Islet precursor cell (in vitro differentiated cells): Measurements from ENCODE around the gene EXD3.
A peak's percentile ranks its signal among the peaks of the same experiment; 100 is the strongest.

ENCODE experiments used
- DNase-seq: peaks from one replicate; pipeline ENCODE4 v3.0.0-alpha.2; 2018

The EXD3 gene

DNA sequence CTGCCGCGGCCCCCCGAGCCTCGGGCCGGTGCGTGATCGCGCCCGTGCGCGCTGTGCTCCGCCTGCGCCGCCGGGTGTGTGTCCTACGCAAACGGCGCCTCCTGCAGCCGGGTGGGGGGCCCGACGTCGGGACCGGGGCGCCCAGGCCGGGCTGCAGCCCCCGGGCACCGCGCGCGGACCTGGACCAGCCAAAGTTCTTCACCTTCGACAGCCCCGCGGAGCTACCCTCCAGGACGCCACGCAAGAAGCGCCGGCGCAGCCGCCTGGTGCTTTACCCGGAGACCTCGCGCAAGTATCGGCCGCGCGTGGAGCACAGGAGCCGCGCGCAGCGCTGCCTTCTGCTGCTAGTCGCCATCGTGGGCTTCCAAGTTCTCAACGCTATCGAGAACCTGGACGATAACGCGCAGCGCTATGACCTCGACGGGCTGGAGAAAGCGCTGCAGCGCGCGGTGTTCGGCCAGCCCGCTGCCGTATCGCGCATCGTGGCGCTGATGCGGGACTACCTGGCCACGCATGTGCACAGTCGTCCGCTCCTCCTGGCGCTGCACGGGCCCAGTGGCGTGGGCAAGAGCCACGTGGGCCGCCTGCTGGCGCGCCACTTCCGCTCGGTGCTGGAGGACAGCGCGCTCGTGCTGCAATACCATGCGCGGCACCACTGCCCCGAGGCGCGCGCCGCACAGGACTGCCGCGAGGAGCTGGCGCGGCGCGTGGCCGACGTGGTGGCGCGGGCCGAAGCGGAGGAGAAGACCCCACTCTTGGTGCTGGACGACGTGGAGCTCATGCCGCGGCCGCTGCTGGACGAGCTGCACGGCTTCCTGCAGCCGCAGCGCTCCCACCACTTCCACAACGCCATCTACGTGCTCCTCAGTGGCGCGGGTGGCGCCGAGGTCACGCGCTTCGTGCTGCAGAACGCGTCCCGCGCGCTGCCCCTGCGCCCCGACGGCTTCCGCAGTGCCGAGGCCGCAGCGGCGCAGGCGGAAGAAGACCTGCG is 143.9 kb downstream of the EXD3 start:
- peak; percentile 49 for DNase-seq

DNA sequence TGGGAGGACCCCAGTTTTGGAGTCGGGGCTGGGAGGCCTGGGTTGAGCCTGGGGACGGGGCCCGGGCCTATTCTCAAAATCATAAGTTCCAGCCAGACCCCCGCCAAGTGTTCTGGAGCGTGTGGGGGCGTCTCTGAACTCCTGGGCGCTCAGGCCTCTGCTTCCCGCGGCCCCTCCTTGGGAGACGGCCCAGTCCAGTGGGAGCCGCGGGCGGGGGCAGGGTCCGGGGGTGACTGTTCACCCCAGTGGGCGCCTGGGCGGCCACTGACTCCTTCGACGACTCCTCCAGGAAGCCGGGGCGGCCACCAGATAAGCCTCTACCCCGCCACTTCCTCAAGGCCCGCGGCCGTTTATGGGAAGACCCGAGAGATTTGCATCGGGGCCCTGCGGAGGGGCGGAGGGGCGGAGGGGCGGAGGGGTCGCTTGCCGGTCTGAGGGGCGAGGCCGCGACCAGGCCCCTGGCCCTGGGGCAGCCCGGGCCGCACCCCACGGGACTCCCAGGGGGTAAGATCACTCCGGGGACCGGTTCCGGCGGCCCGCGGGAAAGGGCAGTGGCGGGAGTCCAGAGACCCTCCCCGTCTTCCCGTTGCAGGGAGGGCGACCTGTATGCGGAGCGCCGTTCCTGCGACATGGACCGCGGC is 144.8 kb downstream of the EXD3 start:
- DNase-seq, result peak; percentile 67

DNA sequence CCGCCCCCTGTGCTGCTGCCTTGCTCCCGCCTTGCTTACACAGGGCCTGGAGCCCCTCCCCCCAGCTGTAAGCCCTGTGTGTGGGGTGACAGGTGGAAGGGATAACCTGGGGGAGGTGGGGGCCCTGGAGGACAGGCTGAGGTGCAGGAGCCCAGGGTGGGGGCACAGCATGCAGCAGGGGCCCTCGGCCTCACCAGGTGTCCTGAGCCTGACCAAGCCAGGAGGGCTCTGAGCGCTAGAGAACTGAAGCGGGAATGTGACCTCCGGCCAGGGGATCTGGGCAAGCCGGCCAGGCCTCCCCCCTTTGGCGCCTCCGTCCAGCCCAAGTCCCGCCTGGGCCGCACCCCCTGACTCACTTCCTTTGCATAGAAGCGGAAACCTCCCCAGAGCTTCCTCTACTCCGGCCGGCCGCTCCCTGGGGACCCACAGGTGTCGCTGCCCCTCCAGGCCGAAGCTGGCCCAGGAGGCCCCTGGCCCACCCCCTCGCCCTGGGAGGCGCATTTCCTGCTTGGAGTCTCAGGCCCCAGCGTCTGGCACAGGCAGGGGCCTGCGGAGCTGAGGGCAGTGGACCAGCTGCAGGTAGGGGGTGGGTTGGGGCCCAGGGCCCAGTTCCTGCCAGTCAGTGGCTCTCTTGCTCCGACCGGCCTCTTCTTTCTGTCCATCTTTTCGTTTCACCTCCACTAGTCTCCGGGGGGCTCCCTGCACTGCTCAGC is 145.5 kb downstream of the EXD3 start, which contains the start of gene TOR4A:
Gene TOR4A (plus strand): TSS at position 398 of the 713 bp plus-strand sequence. CDS start 964 bp downstream, outside the sequence.
- DNase-seq, result peak; percentile 95

DNA sequence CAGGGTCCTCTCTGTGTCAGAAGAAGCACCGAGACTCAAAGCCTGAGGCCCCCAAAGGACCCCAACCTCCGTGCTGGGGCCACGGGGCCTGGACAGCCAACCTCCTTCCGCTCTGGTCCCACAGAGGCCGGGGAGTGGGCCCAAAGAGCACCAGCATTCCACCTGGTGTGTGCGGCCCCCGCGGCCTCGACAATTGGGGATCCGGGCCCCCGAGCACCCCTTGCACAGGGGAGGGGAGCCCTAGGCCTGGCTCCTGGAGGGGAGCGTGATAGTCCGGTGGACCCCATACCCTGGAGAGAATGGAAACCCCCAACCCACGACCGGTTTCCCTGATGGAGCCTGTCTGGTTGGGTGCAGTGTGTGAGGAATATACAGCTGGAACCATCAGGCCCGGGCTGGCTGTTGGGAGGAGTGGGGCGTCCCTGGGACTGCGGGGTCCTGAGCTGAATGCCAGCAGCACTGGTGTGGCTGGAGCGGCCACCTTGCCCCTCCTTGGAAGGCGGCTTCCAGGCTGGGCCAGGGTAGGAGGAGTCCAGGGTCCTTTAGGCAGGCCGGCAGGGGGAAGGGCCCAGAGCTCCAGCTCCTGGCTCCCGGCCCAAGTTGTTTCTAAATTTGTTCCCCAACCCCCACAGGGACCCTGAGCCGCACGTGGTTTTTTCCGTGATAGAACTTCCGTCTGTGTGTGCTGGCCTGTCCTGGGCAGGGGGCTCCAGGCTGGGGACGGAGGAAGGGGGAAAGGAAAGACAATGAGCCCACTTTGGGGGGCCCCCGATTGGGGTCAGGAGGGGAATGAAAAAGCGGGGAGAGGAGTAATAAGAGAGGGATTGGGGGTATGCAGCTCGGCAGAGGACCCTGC is 146.3 kb downstream of the EXD3 start:
- DNase-seq, result peak; percentile 62

DNA sequence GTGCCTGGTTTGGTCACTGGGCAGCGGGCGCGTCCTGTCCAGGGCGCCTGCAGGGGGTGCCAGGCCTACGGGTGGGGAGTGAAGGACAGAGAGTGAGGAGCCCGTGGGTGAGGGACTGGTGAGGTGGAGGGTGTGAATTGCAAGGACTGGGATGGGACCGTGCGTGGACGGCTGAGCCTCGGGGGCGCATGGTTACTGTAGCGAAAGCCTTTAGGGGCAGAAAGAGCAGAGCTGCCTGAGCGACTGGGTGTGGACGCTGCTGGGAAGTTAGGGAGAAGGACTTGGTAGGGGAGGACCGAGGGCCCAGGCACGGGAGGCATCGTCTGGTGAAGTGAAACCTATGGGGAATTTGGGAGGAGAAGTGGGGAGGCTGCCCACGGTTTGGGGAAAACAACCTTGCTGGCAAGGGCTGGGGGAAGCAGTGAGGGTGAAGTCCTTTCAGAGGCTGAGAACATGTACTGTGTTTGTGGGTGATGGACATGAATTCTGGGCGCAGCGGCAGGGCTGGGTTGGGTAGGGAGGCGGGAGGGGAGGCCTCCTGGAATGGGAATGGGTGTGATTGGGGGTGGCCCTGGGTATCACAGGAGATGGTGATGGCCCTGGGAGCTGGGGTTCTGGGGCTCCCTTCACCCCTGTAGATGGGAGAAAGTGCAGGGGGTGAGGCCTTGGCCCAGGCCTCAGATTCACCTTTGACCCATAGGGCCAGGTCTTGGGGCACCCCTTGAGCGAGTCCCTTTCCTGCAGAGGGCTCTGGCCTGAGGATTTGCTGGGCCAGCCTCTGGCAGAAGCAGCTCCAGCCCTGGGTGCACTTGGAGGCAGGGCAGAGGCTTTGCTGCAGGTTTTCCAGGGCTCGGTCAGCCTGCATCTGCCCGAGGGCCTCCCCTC is 147.1 kb downstream of the EXD3 start:
- DNase-seq, result peak; percentile 47

DNA sequence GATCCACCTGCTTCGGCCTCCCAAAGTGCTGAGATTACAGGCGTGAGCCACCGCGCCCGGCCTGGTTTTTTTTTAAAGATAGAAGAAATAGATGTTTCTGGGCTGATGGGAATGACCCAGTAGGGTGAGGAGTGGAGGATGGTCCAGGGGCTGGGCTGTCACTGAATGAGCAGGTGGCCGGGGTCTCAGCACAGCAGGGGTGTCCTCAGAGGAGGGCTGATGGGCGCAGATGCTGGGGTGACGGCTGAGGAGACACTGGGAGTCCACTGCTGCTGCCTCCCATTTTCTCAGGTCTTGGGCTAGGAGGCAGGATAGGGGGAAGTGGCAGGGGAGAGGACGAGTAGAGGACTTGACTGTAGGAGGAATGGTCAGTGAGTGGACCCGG is 147.8 kb downstream of the EXD3 start:
- no peak for DNase-seq

DNA sequence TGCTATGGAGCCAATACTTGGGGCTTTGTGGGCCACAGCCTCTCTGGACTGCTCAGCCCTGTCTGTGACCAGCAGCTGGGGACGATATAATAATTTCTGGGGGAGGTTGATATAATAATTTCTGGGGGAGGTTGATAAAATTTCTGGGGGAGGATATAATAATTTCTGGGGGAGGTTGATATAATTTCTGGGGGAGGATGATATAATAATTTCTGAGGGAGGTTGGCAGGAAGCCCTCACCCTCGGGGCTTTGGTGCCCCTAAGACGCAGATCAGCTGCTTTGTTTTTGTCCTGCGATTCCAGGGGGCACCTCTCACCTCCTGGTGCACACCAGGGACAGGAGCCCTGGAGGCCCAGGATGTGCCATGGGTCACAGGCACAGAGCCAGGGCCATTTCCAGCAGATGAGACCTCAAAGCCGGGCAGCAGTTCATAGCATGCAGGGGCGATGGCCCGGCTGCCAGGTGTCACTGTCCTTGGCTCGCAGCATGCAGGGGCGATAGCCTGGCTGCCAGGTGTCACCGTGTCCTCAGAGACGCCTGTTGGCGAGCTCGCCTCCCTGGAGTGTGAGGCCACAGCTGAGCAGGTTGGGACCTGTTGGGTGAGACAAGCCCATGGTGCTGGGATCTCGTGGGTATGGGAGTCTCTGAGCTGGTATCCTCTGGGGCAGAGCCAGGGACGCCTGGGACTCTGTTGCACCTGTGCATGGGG is 149.2 kb downstream of the EXD3 start:
- no peak for DNase-seq

DNA sequence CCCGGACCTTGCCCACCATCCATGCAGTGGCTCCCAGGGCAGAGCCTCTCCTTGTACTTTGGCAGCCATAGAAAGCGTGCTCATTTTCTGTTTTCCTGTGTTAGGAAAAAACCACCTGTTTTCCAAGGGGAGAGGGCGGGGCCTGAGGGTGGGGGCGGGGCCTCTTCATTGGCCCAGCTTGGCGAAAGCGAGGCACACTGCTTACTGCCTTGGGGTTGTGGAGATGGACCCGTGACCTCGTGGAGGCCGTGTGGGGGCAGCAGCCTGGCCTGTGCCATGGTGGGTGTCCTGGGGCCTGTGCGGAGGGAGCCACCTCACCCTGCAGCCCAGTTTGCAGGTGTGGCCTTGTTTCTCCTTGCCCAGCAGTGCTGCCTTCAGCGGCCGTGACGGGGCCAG is 149.9 kb downstream of the EXD3 start:
- DNase-seq, result no peak

DNA sequence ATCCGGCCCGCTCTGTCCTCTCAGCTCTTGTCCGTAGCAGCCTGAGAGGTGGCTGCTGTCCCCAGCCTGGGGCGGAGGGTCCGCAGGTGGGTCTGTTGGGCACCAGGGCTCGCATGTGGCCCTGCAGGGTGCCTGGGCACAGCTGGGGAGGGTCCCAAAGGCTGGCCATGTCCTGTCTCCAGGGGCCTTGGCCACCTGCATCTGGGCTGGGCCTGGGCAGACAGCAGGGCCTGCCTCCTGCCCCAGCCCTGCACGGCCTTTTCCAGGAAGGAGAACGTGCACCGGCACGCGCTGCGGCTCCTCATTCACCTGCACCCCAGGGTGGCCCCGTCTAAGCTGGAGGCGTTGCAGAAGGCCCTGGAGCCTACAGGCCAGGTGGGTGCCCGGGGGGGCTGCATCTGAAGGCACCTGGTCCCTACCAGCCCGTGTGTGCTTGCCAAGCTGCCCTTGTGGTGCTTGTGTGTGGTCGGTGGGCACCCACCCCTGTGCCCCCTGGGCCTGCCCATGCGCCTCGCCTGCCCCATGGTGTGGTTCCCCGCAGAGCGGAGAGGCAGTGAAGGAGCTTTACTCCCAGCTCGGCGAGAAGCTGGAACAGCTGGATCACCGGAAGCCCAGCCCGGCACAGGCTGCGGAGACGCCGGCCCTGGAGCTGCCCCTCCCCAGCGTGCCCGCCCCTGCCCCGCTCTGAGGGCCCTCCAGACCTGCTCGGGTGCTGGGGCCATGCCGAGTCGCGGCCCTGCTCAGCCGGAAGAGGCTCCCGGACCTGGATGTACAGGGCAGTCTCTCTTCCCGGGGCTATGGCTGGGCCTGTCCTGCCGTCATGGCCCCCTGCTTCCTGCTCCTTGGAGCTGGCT is 150.5 kb downstream of the EXD3 start:
- DNase-seq, result no peak

DNA sequence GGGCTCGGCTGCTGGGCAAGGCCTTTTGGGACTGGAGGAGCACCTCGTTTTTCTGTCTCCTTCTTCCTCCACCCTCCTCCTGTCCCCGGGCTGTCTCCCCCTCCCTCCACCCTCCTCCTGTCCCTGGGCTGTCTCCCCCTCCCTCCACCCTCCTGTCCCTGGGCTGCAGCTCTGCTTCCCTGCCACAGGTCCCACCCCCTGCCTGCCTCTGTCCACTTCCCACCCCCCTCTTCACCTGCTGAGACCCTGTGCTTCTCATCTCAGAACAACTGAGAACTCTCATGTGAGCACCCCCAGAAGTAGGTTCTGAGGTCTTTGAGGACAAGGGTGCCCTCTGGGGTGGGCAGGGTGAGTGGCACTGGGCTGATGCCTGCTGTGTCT is 151.3 kb downstream of the EXD3 start:
- DNase-seq, result no peak

DNA sequence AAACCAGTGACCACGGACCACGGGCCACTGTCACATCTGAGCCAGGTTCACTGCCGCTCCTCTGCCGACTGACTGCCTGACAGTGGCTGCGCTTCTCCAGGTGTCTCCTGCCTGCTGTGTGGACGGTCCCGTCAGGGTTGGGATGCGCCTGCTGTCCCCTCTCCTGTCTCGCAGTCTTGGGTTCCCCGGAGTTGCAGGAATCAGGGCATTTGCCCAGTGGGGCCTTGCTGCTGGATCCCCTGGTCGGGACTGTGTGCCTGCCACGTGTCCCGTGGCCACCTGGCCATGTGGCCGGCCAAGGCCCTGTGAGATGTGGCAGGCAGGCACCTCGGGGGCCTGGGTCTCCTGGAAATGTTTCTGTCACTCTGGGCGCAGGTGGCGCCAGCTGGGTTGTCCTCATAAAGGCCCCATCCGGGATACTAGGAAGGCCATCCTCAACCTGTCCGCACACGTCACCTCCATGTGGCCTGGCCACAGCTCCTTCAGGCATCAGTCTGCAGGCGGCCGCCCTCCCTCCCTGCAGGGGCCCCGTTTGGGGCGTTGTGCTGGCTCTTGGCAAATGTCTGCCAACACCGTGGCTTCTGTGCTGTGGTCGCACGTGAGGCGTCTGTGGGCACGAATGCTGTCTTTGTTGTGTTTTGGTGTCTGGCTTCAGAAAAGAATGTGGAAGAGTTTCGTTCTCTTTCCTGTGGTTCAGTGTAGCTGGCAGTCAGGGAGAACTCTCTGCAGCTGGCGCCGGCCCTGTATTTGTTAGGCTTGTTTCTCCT is 151.8 kb downstream of the EXD3 start:
- peak; percentile 48 for DNase-seq

DNA sequence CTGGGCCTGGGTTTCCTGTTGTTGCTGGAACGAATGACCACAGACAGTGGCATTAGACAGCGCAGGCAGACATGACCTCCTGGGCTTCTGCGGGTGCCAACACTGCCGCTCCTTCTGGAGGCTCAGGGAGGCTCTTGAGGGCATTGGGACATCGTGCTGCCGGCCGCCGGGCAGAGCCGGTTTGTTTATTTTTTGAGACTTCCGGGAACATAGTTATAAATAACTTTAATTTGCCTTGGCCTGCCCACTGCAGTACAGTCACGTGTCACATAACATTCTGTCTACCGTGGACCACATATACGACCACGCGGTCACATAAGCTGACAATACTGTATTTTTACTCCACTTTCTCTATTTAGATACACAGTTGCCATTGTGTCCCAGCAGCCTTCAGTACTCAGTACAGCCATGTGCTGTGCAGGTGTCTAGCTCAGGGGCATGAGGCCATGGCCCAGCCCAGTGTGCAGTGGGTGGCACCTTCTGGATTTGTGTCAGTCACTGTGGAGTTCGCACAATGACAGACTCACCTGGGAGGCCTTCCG is 153.7 kb downstream of the EXD3 start:
- no peak for DNase-seq

DNA sequence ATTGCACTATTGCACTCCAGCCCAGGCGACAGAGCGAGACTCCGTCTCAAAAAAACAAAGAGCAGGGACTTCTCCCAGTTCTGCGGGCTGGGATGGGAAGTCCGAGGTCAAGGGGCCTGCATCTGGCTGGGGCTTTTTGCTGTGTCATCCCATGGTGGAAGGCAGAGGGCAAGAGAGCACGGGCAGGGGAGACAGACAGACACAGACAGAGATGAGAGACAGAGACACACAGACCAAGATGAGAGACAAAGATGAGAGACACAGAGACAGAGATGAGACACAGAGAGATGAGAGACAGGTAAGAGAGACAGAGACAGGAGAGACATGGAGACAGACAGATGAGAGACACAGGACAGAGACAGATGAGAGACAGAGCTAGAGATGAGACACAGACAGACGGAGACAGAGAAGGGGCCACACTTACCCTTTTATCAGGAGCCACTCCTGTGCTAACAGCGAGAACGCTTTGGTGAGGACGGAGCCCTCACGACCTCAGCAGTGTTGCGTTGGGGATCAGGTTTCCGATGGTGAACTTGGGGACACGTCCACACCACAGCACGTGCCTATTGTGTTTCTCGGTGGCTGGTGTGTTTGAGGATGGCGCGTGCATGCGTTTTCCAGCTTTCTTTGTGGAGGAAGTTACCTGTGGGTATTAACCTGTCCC is 154.3 kb downstream of the EXD3 start:
- no peak for DNase-seq

DNA sequence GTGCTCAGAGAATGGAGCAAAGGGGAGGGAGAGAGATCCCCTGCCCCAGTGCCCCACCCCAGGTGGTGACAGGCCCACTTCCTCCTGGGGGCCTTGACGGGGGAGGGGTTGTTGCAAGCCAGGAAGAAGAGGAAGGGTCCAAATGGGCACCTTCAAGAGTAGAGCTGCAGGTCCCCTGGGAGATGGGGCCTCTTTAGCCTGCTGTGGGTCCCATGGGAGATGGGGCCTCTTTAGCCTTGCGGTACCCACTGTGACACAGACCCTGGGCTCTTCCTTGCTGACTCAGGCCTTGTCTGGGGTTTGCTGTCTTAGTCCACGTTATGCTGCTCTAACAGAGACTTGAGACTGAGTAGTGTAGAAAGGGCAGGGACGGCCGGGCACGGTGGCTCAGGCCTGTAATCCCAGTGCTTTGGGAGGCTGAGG is 155.0 kb downstream of the EXD3 start:
- DNase-seq, result no peak

DNA sequence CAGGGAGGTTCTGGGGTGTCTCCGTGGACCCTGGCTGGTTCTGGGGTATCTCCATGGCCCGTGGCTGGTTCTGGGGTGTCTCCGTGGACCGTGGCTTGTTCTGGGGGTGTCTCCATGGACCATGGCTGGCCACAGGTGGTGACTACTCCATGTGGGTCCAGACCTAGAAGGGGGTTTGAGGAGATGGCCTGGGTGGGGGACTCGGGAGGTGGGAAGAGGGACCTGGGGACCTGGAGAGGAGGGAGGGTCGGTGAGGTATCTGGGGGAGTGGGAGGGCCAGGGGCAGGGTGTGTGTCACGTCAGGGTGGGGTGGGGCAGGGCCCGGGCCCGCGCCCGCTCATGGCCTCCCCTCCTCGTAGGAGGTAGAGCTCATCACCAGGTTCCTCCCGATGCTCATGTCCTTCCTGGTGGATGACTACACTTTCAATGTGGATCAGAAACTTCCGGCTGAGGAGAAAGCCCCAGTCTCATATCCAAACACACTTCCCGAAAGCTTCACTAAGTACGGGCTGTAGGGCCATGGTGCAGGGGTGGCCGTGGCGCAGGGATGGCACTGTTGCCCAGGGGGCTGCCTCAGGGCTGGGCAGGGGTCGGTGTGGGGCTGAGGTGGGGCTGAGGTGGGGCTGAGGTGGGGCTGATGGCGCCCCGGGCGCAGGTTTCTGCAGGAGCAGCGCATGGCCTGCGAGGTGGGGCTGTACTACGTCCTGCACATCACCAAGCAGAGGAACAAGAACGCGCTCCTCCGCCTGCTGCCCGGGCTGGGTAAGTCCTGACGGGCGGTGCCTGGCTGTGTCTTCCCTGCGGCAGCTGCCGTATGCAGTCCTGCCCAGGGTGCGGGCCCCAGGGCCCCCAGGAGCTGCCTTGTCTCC is 156.1 kb downstream of the EXD3 start:
- DNase-seq, result peak; percentile 46

DNA sequence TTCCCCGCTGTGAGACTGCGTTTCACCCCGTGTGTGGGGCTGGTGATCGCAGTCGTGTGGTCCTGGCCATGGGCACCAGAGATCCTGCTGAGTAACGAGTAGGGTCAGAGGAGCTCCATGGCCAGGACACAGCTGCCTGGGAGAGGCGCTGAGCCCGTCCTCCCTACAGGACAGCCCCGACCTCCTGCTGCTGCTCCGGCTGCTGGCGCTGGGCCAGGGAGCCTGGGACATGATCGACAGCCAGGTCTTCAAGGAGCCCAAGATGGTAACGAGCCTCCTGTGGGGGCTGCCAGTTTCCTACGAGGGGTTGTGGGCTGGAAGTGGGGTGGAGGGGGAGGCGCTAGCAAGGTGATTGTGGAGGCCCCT is 156.8 kb downstream of the EXD3 start:
- DNase-seq, result no peak
